Embryonic facial prominence (tissue), 1 donor: ENCODE data around the gene MACROD2.

Experiments used
- DNase-seq: peaks from one replicate; pipeline ENCODE4 v3.0.0-alpha.2; 2016; ENCODE audit errors: extremely low spot score

MACROD2 gene

DNA sequence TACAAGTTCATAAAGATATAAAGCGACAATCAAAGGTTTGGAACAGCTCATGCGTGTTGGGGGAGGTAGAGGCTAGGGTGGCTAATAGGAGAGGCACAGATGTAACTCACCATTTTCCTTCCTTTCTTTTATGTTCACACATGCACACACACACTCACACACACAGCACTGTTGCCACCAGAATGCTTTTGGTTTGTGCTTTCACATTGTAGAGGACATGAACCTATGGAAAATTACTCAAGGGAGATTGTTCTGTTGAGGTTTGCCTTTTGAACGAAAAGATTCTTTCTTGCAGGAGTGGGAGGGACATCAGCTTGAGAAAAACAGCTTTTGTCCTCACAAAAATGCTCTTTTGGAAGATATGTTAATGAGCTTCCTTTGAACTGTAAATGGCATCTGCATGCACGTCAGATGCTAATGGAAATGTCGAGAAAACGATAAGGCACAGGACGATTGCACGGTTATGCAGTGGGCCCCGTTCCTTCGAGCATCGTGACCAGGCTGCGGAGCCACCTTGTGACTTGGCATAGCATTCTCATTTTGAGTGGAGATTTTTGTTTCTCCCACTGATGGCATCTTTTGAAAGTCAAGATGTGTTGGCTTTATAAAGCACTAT is 1853.8 kb downstream of the MACROD2 start:
- no peak for DNase-seq

- DNase-seq: no peak
Observed at GRCh38 chr20:15851576-15852215, 1856.4 kb downstream of the MACROD2 start.

DNA sequence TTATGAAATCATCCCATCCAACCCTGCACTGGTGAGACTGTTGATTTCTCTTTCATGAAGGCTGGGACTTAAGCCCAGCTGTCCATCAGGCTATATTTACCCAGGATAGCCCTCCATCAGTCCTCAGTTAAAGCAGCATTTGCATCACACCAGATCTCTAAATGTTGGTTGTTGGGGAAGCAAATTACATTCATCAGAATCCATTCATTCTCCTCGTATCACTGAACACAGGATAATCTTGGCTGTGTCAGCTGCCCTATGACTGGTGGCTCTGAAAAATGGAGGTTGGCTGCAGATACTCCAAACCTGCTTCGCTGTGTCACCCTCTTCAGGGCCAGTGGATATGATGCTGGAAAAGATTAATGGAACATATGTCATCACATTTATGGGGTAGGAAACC is 1859.6 kb downstream of the MACROD2 start:
- no peak for DNase-seq

- no peak for DNase-seq
Observed at GRCh38 chr20:15857173-15857784, 1862.0 kb downstream of the MACROD2 start.

- DNase-seq: no peak
Observed at GRCh38 chr20:15859061-15859460, 1863.7 kb downstream of the MACROD2 start.

GRCh38 chr20:15860850-15861249 is 1865.5 kb downstream of the MACROD2 start:
- DNase-seq: no peak

DNA sequence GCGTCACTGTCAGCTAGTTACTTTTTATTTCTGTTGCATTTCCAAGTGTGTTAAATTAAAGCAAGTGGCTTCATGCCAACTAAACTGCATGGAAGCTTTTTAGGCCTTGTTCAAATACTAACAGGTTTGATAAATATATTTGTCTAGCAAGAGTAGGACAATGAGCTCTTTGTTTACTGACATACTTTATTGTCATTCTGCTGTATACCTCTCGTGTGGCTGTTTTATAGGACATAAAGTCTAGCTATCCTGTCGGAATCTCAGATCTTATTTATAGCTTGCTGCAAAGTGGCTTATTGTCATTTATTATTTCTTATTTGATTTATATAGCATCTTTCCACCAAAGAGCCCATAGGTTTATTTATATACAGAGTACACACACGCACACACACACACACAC is 1866.9 kb downstream of the MACROD2 start:
- no peak for DNase-seq

GRCh38 chr20:15863735-15864134 is 1868.4 kb downstream of the MACROD2 start:
- no peak for DNase-seq

DNA sequence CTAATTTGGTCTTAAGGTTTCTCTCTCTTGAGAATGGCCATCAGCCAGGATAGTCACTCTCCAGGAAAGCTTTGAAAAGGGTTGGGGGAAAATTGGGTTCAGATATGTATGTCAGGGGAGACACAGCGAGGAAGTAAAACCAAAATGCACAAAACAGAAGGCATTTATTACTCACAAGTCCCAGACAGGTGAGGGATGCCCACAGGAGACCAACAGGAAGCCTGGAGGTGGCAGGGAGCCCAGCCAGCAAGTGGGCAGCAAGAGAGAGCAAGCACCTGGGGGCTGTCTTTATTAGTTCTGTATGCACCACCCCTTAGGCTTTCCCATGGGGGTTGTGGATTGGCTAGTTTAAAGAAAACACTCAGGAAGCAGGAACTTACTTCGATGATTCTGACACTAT is 1870.2 kb downstream of the MACROD2 start:
- no peak for DNase-seq

DNA sequence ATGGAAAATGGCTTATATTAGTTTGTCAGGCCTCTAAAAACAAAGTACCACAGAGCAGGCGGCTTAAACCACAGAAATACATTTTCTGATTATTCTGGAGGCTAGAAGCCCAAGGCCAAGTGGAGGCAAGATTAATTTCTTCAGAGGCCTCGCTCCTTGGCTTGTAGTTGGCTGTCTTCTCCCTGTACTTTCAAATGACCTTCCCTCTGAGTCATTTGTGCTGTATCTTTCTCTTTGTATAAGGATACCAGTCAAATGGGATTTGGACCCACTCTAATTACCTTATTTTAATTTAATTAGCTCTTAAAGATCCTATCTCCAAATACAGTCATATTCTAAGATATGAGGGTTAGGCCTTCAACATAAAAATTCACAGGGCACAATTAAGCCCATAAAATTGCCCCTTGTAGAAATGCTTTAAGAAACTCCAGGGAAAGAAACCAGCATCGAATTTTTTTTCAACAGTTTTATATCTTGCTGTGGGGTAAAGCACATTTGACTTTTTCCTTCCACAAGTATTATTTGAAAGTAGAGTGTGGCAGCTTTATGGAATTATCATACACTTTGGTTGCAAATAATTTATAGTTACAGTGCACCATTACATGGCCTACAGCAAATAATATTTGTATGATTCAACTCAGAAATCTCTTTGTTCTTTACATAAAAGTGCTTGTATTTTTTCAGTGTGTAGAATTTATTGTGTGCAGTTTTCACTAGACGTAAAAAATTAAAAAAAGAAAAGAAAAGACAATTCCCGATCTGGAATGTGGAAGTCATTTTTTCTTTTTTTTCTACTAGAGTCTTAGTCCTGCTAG is 1871.8 kb downstream of the MACROD2 start:
- no peak for DNase-seq

DNA sequence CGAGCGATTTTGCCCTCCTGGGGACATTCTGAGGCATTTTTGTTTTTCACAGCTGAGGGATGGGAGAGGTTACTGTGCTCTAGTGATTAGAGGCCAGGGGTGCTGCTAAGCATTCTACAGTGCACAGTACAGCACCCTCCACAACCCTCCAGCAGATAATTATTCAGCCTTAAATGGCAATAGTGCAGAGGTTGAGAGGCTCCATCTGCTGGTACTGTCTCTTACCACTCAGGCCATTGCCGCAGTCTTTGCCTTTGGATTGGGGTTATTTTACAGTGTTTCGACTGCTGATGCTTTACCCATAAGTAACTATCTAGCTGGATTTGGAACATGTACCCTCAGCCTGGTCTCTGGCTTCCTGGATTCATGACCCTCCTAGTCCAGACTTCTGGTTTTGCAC is 1872.6 kb downstream of the MACROD2 start:
- no peak for DNase-seq

GRCh38 chr20:15875446-15875845 is 1880.1 kb downstream of the MACROD2 start:
- DNase-seq: no peak

DNA sequence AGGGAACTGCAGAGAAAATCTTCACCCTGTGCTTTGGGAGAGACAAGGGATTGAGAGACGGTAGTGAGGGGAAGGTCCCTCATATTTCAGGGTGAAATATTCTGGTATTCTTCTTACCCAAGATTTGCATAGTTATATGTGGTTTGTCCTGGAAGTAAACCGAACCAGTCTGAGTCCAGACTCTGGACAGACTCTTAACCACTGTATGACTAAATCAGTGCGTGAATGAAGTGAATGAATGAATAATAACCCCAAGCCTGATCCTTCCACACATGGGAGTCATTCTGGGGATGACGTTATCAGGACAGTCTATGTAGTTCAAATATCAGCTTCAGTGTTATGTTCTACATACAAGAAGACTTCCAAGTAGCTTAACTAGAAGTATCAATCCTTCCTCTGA is 1887.2 kb downstream of the MACROD2 start:
- no peak for DNase-seq

- DNase-seq: no peak
Observed at GRCh38 chr20:15886250-15886649, 1890.9 kb downstream of the MACROD2 start.

DNA sequence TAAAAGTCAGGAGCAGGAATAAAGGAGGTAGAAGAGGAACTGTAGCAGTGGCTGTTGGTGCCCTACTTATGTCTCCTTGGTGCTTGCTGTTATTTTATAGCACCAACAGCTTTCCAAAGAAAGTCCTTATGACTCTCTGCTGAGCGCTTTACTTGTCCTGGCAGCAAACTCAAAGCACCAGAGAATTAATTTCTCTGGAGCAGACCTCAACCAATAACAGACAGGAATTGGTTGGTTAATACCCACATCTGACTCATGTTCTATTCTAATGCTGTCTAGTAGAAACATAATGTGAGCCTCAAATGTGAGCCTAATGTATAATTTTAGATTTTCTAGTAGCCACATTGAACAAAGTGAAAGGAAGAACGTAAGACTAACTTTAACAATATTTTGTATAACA is 1892.1 kb downstream of the MACROD2 start:
- DNase-seq: no peak

GRCh38 chr20:15889061-15889460 is 1893.7 kb downstream of the MACROD2 start:
- DNase-seq: no peak

DNA sequence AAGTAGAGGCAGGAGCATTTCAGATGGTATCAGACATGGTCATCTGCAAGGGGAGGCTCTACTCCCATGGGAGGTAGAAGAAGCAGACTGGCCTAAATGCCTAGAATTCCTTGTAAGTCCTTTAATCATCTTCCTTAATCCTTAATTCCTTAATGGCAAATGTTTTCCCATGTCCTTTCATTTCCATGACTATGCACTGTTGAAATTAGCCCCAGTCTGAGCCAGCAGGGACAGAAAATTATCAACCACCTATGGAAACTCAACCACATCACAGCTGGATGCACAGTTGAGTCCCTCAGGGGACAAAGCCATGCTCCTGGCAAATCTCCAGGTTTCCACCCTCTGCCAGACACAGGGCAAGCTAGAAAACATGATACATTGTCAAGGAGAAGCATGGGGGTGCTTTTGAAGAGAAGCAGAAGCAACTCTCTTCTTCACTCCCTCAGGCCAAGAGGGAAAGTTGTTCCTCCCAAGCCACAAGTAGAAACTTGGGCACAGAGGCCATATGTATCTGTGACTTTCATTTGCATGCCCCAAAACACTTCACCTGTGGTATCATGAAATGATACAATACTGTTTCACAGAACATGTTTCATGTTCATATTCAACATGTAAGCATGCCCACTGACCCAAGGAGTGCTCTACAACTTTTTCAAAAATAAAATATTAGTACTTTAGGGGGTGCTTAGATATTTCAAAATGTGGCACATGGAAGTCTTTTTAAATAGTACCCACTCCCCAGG is 1894.4 kb downstream of the MACROD2 start:
- DNase-seq: no peak

DNA sequence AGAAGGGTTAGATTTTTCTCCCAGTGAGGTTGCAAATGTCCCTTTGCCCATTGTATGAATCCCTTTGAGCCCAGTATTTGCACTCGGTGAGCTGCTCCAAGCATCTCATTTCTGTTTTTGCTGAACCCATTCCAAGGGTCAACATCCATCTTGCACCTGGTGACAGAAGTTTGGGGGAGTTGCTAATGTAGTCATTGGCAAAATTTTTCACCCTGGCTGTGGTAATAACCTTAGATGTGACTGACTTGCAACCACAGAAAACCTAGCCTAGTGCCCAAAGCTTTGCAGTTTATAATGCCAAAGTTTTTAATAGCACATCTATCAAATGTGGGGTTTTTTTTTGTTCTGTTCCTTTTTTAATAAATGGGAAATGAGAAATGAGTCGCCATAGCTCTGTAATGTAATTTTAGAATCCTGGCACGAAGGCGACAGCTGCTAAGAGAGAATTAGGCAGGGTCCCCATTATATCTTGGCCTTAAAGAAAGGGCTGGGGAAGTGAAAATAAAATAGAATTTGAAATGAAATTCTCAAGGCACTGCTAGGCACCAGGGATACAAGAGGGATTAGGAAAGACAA is 1895.2 kb downstream of the MACROD2 start:
- no peak for DNase-seq

DNA sequence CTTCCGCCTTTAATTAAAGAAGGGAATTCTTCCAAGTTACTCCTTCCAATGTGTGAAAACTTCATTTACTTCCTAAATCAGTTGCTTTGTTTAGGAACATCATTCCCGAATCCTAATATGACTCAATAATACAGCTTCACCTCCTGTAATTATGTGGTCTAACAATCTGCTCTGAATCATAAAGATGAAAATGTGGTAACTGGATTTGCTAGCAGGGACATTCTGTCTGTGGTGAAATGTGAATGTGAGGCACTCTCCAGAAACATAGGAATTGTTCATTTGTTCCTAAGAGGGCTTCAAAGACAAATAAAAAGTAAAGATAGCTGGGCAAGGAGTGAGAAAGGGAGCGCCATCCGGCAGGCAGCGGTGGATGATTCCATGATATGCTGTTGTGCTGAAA is 1899.8 kb downstream of the MACROD2 start:
- DNase-seq: no peak

DNA sequence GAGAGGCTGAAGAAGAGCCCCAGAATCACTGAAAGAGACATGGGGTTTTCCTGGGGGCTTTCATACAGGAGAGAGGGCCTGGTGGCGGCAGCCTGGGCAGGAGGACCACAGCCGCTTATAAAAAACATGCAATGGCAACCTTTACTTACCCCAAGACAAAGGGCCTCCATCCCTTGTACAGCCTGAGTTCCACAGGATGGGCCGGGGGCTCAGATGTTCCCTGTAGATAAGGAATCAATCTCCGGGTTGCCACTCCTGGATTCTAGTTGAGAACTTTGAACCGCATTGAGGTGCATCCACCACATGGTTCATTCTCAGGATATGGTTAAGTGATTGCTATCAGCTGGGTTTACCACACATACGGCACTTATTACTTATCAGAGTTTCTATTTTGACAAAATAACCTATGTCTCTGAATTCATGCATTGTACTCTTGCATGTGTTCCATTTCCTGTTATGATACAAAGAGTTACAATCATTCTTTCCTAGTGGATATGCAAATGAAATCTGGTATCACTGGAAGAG is 1900.3 kb downstream of the MACROD2 start:
- DNase-seq: no peak

DNA sequence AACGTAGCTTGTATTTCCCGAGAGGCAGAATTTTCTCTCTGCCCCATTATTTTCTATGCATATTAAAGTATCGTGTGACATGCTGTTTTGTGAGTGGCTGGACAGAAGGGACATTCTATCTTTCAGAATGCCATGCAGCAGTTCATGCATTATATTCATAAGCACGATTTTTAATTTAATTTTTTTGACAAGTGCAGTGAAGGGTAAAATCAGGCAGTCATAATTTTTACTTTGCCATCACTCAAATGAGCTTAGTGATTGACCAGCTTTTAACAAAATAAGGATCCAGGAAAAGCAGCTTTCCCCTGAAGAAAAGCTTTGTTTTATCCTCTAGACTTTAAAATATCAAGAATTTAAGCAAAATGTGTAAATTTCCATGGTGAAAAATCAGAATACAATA is 1904.7 kb downstream of the MACROD2 start:
- no peak for DNase-seq
